A673 (cell line): ENCODE measurements around the gene OLFM4.

Experiments
- EZH2 ChIP-seq: fragments of 200-600 bp; sonication (generic); IDR thresholded peaks from 2 replicates; pipeline ENCODE4 v1.6.1; 2017; ENCODE audit warnings: borderline replicate concordance, low read depth, mild to moderate bottlenecking, mixed read lengths, antibody characterized with exemption, low read length; ENCODE audit not compliant: poor library complexity, severe bottlenecking
- TF ChIP-seq, protein P1 (sequence below): fragments of 300-800, 200-600 bp; sonication (generic); conservative IDR thresholded peaks from 2 replicates; pipeline ENCODE4 v1.5.1; 2017; ENCODE audit warnings: low read depth, mild to moderate bottlenecking, antibody characterized with exemption, low read length, moderate library complexity, mixed read lengths

DNA sequence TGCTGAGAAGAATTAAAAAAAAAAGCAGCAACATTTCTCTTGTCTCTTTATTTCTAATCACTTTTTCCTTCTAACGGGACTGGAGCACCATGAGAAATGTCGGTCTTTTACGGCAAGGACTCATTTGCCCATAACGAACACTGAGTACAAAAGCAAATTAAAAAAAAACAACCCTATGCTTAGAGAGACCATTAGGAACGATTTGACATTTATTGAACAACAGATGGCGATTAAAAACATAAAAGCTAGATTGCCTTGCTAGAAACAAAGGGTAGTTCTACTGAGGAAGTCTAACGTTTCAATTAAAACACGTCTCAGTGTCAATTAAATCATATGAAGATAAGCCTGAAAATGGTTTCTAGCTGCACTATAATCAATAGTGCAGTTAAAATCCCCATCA lies 51.1 kb downstream of the OLFM4 start:
- TF ChIP-seq, protein P1, sequence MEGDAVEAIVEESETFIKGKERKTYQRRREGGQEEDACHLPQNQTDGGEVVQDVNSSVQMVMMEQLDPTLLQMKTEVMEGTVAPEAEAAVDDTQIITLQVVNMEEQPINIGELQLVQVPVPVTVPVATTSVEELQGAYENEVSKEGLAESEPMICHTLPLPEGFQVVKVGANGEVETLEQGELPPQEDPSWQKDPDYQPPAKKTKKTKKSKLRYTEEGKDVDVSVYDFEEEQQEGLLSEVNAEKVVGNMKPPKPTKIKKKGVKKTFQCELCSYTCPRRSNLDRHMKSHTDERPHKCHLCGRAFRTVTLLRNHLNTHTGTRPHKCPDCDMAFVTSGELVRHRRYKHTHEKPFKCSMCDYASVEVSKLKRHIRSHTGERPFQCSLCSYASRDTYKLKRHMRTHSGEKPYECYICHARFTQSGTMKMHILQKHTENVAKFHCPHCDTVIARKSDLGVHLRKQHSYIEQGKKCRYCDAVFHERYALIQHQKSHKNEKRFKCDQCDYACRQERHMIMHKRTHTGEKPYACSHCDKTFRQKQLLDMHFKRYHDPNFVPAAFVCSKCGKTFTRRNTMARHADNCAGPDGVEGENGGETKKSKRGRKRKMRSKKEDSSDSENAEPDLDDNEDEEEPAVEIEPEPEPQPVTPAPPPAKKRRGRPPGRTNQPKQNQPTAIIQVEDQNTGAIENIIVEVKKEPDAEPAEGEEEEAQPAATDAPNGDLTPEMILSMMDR = no peak
- TF ChIP-seq EZH2 = no peak
